ENCODE data around the gene LAIR1.
"Not testable (repeated sequence)": the region's sequence is repeated elsewhere in the genome, so short reads cannot be mapped to it uniquely, and the experiment has no call there.

Gene LAIR1, protein sequence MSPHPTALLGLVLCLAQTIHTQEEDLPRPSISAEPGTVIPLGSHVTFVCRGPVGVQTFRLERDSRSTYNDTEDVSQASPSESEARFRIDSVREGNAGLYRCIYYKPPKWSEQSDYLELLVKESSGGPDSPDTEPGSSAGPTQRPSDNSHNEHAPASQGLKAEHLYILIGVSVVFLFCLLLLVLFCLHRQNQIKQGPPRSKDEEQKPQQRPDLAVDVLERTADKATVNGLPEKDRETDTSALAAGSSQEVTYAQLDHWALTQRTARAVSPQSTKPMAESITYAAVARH
- 27.0 to 30.4 reads per million in 2 donors for total RNA-seq

DNA sequence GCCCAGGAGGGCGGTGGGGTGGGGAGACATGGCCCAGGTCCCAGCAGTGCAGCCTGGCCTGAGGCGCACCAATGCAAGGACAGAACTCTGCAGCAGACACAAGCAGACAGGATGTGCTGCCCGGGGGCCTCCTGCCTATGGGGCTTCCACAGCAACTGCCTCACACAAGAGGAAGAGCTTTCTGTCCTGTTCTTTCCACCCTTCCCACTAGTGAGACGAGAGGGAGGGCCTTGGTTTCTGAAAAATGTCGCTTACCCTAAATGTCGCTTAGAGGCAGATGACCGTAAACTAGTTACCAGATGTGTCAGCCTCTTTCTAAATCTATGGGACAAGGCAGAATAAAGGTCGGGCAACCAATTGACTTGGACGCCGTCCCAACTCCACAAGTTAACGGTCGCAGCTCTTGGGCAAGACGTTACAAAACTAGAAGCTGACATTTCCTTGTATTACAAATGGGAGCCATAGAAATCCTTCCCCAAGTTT is at the start of gene LAIR1:
LAIR1 (minus strand) TSS at position 157 of the 483 bp plus-strand sequence; CDS start at position 30, 127 bp downstream.
- DNase-seq: peak; percentile 24

DNA sequence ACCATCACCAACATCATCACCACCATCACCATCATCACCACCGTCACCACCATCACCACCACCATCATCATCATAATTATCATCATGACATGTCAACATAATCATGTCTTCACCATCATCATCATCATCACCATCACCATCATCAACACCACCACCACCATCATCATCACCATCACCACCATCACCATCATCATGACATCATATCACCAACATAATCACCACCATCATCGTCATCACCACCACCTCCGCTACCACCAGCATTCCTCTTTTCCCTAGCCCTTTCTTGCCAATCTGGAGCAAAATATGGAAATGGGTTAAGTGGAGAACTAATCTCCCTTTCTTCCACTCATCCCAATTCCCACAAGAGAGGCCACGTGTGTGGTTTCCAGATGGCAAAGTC is 49.4 kb upstream of the LAIR1 start:
- no peak for DNase-seq

DNA sequence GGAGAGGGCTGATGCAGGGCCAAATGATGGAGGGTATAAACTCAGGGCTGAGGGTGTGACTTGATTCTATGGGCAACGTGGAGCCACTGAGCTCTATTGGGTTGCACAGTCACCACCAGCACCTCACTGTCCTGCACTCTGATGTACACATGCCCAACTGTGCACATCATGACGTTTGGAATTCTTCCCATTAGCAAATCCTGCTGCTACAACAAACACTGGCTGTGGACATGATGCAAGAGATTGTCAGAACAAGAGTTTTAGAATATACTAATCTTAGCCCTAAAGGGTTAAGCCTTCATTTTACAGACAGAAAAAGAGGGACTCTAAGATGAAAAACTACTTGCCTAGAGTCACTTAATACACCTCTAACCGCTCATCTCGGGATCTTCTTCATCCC is 48.1 kb upstream of the LAIR1 start:
- no peak for DNase-seq

DNA sequence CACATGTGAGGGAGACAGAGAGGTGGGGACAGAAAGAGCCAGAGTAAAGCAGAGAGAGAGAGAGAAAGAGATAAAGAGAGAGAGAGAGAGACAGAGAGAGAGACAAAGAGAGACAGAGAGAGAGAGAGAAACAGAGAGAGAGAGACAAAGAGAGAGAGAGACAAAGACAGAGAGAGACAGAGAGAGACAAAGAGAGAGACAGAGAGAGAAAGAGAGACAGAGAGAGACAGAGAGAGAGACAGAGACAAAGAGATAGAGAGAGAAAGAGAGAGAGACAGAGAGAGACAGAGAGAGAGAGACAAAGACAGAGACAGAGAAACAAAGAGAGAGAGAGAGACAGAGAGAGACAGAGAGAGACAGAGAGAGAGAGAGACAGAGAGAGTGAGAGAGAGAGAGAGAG is 46.3 kb upstream of the LAIR1 start:
- DNase-seq: no peak

DNA sequence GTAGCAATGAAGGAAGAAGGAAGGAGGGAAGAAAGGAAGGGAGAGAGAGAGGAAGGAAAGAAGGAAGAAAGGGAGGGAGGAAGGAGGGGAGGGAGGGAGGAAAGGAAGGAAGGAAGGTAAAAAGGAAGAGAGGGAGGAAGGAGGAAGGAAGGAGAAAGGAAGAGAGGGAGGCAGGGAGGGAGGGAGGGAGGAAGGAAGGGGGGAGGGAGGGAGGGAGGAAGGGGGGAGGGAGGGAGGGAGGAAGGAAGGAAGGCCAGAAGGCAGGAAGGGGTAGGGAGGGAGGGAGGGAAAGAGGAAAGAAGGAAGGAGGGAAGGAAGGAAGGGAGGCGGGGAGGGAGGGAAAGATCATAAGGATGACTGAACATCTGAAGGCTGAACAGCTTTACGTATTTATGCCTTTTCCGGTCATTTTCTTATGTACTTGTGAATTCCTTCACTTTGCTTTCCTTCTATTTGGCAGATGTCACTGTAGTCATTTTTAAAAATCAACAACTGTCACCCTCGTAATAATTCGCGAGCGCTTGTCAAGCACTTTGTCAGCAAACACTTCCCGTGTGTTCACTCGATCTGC is 43.8 kb upstream of the LAIR1 start:
- DNase-seq: no peak

DNA sequence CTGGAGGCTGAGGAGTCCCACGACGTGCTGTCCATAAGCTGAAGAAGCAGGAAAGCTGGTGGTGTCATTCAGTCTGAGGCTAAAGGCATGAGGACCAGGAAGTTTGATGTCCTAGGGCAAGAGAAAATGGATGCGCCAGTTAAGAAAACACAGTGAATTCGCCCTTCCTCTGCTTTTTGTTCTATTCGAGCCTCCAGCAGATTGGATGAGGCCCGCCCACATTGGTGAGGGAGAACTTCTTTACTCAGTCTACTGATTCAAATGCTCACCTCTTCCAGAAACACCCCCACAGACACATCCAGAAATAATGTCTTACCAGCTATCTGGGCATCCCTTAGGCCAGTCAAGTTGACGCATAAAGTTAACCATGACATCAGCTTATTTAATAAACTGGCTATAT is 43.0 kb upstream of the LAIR1 start:
- no peak for DNase-seq

DNA sequence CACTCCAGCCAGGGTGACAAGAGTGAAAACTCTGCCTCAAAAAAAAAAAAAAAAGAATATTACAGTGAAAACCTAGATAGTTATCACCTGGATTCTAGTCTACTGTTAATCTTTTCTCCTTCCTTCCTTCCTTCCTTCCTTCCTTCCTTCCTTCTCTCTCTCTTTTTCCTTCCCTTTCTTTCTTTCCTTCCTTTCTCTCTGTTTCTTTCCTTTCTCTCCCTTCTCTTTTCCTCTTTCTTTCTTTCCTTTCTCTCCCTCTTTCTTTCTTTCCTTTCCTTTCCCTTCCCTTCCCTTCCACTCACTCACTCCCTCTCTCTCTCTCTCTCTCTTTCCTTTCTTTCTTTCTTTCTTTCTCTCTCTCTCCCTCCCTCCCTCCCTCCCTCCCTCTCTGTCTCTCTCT is 40.9 kb upstream of the LAIR1 start:
- DNase-seq: no peak

DNA sequence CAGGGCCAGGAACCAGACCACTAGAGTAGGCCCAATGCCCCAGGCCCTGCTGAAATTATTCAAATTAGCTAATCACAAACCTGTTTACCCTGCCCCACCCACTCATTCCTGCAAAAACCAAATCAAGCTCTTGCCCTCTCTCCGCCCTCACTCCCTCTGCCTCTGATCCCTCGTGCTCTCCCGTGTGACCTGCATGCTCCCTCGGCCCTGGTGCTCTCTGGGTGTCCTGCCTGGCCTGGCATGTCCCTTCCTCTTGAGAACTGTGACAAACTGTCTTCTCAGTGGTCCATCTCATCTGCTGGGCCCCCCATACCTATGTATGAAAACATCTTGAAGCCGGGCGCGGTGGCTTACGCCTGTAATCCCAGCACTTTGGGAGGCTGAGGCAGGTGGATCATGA is 38.3 kb upstream of the LAIR1 start:
- DNase-seq: no peak

DNA sequence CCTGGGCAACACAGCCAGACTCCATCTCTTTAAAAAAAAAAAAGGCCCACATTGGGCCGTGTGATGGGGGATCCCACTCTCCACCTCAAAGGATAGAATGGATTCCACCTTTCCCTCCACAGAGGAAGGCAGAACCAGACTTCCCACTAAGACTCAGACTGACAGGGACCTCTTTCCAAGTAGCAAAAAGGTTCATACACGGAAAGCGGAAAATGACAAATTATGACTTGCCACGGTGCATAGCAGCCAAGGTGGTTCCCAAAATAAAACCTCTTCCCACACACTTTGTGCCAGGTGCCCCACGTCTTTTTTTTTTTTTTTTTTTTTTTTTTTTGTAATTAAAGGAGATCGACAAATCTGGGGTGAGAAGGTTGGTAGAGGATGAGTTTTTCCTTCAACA is 36.2 kb upstream of the LAIR1 start:
- no peak for DNase-seq

DNA sequence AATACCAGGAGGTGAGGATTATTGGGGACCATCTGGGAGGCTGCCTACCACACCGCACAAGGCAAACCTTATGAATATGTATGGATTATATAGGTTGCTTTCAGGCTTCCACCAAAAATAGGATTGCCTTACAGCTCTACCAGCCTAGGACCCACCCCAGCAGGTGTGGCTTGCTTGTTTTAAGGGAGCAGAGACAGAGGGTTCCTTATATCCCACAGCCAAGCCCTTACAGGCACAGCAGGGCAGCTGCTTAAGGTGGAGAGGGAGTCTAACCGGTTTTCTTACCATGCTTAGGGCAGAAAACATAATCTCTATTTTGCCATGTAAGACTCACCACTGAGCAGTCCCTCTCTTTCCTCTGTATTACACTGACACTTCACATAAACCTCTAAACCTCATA is 34.5 kb upstream of the LAIR1 start:
- DNase-seq: no peak

DNA sequence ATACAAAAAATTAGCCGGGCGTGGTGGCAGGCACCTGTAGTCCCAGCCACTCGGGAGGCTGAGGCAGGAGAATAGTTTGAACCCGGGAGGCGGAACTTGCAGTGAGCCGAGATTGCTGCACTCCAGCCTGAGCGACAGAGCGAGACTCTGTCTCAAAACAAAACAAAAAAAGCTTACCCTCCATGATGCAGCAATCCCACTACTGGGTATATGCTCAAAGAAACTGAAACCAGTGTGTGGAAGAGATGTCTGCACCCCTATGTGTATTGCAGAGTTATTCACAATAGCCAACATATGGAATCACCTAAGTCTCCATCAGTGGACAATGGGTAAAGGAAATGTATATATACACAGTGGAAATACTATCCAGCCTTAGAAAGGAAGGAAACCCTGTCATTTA is 31.0 kb upstream of the LAIR1 start:
- no peak for DNase-seq

DNA sequence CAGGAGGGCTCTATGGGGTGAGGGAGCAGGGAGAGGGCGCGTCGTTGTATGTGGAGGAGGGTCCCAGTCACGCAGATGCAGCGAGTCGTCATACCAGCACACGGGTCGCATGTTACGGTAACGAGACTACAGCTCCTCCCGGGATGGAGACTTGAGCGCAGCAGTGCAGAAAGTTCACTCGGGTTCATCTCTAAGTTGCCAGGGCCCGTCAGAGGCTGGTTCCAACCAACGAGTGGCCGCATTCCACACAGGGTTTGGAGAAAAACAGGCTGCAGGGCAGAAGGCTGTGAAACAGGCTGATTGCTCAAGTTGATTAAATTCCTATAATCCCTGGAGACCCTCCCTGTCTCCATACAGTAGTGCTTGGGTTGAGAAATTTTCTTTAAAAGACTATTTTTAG is 28.6 kb upstream of the LAIR1 start:
- DNase-seq: no peak

DNA sequence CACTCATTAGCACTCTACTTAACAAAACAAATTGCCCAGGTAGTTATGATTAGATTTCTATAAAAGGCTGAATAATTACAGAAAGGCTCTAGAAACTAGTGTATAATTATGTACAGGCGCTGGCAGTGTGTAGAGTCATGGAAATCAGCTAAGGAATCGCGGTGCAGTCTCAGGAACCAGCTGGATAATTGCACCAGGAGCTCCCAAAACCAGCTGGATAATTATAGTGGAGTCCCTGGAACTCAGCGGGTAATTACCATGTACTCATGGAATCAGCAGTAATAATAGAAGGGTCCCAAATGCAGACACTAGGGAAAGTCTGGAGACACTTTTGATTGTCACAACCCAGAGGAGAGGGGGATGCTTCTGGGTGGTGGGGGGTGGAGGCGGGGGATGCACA is 27.4 kb upstream of the LAIR1 start:
- DNase-seq: no peak

DNA sequence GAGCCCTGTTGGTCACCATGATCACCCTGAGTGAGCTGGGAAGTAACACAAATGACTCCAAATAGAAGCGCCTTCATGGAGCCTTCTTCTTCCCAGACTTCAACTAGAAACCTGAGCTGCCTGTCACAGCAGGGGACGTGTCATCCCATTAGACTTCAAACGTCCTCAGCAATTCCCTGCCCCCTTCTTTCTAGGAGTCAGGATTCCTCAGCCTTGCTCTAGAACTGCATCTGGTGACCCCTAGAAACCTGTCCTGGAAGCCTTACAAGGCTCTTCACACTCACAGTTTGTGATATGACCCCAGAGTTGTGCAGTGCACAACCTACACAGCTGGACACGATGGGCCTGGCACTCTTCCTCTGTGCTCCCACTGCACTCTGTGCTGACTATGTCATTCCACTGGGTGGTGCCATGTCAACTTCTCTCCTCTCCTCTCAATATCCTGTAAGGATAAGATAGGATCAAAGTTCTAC is 26.9 kb upstream of the LAIR1 start:
- no peak for DNase-seq

DNA sequence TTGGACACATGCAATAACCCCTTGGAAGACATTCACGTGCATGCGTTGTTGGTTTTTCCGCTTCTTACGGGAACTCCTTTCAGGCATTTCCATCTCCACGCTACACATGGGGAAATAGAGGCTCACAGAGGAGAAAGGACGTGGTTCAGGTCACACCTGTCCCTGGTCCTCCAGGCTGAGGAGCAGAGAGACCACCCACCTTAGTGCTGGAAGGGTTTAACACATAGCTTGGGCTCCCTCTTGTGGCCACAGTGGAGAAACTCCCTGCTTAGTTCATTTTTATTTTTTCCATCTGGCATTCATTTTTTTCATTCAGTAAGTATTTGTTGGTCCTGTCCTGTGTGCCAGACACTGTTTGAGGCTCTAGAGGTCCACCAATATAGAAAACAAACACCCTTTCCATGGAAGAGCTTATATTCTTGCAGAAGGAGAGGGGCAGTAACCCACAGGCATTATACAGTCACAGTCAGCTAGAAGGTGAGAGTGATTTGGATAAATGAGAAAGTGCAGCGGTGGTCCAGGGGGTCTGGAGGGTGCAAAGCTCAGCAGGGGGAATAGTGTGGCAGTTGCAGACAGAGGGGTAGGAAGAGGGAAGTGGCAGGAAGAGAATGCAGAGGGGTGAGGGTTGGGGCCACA is 26.3 kb upstream of the LAIR1 start:
- peak; percentile 62 for DNase-seq

DNA sequence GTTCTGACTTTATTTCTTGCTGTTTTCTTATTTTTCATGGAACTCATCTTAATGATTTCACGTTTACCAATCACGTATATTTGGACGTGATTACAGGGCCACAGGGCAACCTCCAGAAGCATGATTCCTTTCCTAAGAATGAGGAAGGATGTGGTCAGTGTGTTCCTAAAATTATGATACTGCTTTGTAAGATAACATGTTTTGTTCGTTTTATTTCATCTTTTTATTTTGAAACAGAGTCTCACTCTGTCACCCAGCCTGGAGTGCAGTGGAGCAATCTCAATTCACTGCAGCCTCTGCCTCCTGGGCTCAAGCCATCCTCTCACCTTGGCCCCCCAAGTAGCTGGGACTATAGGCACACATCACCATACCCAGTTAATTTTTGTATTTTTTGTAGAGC is 24.8 kb upstream of the LAIR1 start:
- DNase-seq: no peak

DNA sequence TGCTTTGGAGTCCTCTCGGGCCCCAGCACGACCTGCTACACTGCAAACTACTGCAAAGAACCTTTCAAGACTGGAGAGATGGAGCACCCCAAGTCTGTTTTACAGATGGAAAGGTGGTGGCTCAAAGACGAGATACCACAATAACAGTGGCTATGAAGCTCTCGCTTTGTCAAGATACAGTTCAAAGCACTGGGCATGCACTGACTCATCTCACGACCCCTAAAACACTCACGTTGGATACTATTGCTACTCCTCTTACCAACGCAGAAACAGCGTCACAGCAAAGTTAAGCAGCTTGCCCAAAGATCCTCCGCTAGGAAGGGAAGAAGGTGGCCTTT is 24.0 kb upstream of the LAIR1 start:
- no peak for DNase-seq

DNA sequence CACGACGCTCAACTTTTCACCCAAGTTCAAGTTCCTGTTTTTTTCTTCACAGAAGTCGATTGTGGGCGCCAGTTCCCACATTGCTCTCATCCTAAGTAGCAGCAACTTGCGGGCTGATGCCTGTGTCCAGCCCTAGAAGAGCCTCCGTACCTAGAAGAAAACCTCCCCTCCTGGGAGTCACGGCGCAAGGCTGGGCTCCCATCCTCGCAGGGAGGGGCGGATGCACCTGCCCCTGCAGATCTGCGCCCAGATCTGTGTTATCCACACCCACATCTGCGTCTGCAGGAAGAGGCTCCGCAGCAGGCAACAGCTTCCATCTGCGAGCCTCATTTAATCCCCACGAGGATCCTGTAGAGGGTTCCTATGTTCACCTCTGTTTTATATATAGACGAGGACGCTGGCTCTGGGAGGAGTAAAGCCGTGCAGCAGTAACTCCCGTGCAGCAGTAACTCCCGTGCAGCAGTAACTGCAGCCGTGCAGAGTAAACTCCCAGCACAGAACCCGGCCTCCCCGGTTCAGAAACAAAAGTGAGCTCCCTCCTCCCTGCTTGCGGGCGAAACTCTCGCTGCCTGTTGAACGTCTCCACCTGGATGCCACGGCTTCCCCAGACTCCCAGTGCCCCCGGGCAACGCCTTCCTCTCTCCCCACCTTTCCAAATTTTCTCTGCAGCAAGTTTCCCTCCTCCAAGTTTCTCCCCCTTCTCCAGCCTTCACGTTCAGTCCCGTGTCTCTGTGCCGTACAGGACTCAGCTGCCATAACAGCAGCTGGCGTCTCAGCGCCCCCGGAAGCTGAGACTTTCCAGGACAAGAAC is 23.5 kb upstream of the LAIR1 start:
- DNase-seq: peak; percentile 16

DNA sequence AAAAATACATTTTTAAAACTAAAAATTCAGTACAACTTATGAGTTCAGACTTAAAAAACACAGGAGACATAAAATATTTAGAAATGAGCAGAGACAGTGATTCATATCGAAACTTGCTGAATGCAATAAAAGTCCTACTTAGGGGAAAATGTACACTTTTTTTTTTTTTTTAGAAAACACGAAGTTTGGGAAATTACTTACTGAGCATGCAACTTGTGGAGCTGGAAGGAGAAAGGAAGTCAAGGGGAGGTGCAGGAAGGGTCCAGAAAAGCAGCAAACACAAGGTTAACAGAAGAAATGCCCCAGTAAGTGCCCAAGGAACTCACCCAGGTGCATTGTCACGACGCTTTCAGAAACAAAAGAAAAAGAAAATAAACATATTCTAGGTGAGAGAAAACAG is 18.6 kb upstream of the LAIR1 start:
- DNase-seq: no peak

DNA sequence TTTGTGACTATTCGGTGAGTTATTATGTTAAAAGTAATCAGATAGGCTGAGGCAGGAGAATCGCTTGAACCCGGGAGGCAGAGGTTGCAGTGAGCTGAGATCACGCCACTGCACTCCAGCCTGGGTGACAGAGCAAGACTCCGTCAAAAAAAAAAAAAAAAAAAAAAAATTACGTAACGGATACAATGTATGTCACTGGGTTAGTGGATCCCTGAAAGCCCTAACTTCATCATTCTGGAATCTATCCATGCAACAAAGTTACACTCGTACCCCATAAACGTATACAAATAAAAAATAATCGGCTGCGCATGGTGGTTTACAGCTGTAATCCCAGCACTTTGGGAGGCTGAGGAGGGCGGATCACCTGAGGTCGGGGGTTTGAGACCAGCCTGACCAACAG is 17.3 kb upstream of the LAIR1 start:
- DNase-seq: not testable (repeated sequence)

DNA sequence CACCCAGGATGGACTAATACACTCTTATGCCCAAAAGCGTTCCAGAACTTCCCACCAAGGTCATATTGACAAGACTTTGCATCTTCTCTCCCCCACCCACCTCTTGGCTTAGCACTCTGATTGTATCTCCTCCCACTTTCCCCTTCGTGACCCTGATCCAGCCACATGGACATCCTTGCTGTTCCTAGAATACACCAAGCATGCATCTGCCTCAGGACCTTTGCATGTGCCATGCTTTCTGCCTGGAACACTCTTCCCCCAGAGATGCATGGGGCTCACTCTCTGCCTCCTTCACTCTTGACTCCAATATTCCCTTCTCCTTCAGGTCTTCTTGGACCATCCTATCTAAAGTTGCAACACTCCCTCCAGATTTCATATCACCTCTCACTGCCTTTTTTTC is 16.2 kb upstream of the LAIR1 start:
- no peak for DNase-seq

DNA sequence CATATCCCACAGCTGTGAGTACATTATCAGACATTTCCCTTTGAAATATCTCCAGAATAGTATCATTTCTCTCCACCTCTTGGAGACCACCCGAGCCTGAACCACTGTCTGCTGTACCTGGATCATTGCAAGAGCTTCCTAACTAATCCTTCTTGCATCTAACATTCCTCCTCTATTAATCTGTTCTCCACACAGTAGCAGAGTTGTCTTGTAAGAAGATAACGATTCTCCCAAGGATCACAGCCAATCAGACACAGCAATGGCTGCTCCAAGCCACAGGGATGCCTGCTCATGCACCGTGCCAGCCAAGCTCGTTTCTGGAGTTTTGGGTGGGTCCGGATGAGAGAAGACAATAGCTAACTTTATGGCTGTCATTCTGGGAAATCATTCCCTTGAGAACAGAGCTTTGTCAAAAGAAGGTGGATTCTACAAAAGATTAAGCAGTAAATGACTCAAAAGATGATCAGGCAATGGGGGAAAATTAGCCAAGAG is 14.5 kb upstream of the LAIR1 start:
- DNase-seq: no peak

DNA sequence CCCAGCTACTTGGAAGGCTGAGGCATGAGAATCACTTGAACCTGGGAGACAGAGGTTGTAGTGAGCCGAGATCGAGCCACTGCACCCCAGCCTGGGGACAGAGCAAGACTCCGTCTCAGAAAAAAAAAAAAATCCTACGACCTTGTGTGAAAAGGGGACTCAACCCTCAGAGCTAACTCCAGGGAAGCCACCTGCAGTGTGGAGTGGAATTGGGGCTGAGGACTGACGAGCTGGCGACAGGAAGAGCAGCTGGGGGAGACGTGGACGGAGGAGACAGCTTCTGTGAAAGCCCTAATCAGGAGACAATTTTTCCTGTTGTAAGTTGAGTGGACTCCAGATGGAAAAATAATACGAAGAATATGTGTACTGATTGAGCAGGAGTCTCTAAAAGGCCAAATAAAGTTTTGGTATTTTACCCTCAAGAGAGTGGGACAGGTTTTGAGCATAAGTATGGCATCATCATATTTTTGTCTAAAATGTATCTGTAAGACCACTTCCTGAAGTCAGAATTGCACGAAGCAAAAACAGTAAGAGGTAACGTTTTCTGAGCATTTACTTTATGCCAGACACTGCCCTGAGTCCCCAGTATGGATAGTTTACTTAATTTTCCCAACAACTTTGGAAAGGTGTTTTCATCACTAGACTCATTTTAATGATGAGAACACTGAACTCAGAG is 12.0 kb upstream of the LAIR1 start:
- no peak for DNase-seq
